CD4-positive, alpha-beta T cell treated with Interleukin-21 for 1 hour (primary cell): ENCODE measurements around the gene PRAMEF18.
"Not testable (repeated sequence)": the region's sequence is repeated elsewhere in the genome, so short reads cannot be mapped to it uniquely, and the experiment has no call there.

Experiments
- DNase-seq: peaks from one replicate; pipeline ENCODE4 v3.0.0-alpha.2; 2020

The PRAMEF18 gene, protein sequence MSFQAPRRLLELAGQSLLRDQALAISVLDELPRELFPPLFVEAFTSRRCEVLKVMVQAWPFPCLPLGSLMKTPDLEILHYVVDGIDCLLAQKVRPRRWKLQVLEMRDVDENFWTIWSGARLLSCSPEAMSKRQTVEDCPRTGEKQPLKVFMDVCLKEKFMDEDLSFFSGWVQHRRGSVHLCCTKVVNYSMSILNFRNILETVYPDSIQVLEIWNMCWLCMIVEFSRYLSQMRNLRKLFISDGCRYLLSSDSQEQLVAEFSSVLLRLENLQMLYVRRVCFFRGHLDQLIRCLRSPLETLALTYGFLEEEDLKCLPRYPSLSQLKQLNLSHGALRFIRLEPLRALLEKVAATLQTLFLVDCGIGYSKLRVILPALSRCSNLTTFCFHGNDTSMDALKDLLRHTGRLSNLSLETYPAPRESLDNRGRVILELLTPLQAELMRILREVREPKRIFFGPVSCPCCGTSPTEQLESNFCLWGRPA

GRCh38 chr1:13225675-13226204, at the start of gene PRAMEF18:
PRAMEF18 (minus strand) TSS chr1:13226154; CDS start chr1:13226106, 48 bp downstream.
- not testable (repeated sequence) for DNase-seq

DNA sequence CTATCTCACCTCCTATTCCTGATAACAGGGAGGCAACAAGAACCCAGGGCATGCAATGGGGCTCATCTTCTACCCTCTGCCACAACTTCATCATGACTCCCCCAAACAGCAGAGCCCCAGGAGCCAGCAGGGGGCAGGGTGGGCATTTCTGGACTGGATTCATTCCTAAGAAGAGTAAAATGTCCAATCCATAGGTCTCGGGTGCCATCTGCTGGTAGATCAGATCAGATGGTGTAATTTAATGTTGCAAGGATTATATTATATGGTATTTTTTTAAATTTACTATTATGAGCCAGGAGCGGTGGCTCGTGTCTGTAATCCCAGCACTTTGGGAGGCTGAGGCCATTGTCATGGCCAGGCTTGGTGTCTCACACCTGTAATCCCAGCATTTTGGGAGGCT, 39.2 kb upstream of the PRAMEF18 start:
- not testable (repeated sequence) for DNase-seq

DNA sequence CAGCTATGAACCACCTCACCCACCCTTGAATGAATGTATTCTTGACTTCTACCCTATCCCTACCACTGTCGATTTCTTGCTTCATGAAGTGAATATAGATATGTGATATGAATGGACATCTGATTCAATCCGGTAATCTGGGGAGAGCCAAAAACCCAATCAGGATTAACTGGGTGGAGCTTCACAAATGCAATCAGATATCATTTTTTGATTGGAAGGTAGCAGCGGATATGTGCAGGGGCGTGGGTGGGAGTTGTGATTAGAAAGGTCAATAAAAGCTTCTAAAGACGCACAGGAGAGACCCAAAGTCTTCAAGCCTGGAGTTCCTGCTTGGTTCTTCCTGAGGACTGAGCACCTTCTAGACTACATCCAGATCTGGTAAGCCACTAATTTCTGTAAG, 27.9 kb upstream of the PRAMEF18 start, which contains the start of gene PRAMEF5:
PRAMEF5 (plus strand) TSS at position 301 of the 400 bp plus-strand sequence. CDS start 5,071 bp downstream, outside the sequence.
- not testable (repeated sequence) for DNase-seq

GRCh38 chr1:13247122-13247521, 21.2 kb upstream of the PRAMEF18 start:
- DNase-seq: not testable (repeated sequence)

DNA sequence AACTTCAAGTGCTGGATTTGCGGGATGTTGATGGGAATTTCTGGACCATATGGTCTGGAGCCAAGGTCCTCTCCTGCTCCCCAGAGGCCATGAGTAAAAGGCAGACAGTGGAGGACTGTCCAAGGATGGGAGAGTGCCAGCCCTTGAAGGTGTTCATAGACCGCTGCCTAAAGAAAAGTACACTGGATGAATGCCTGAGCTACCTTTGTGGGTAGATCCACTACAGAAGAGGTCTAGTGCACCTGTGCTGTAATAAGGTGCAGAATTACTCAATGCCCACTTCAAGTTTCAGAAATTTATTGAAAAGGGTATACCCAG, 20.6 kb upstream of the PRAMEF18 start:
- DNase-seq: not testable (repeated sequence)

- DNase-seq: not testable (repeated sequence)
These were observed 20.0 kb upstream of the PRAMEF18 start for GRCh38 chr1:13245841-13246553.

DNA sequence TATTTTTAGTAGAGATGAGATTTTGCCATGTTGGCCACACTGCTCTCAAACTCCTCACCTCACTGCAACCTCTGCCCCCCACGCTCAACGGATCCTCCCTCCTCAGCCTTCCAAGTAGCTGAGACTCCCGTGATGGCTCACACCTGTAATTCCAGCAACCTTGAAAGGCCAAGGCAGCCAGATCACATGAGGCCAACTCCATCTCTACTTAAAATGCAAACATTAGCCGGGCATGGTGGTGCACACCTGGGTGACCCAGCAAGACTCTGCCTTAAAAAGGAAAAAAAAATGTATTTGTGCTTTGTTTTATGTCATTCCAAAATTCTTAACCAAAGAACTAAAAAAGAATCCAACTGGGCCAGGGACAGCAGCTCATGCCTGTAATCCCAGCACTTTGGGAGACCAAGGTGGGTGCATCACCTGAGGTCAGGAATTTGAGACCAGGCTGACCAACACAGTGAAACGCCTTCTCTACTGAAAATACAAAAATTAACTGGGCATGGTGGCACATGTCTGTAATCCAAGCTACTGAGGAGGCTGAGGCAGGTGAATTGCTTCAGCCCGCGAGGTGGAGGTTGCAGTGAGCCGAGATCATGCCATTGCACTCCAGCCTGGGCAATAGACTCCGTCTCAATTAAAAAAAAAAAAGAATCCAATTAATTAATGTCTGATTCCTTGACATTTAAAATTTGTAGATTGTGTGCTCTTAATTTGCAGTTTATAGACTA, 17.7 kb upstream of the PRAMEF18 start:
- not testable (repeated sequence) for DNase-seq

- not testable (repeated sequence) for DNase-seq
These were observed 13.7 kb upstream of the PRAMEF18 start for GRCh38 chr1:13239633-13240032.

- not testable (repeated sequence) for DNase-seq
These were observed 11.6 kb upstream of the PRAMEF18 start for GRCh38 chr1:13237572-13237971.

- not testable (repeated sequence) for DNase-seq
These were observed 8.1 kb upstream of the PRAMEF18 start for GRCh38 chr1:13234057-13234456.

GRCh38 chr1:13232056-13232455, 6.1 kb upstream of the PRAMEF18 start:
- DNase-seq: not testable (repeated sequence)

- DNase-seq: not testable (repeated sequence)
These were observed 5.3 kb upstream of the PRAMEF18 start for GRCh38 chr1:13231061-13231750.

DNA sequence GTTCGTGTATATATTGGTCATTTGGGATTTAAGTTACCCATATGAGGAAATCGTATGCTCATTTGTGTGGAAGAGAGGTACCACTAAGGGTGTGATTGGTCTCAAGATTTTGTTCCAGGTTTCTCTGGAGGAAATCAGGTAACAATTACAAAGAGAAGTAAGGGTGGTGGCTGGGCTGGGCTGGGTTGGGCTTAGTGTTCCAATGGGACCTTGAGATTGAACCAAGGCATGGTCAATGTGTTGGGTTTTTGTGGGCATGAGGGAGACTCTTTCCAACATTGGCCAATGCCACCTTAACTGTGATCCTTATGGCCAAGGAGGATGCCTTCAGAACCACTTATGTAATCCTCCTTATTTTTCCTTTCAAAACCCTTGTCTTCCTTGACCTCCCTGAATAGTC, 4.6 kb upstream of the PRAMEF18 start:
- DNase-seq: not testable (repeated sequence)

DNA sequence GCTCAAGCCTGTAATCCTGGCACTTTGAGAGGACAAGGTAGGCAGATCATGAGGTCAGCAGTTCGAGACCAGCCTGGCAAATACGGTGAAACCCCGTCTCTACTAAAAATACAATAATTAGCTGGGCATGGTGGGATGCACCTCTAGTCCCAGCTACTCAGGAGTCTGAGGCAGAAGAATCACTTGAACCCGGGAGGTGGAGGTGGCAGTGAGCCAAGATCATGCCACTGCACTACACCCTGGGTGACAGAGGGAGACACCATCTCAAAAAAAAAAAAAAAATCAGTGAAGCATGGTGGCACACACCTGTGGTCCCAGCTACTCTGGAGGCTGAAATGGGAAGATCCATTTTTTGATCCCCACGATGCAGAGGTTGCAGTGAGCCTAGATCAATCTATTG, 4.1 kb upstream of the PRAMEF18 start:
- not testable (repeated sequence) for DNase-seq

- peak; percentile 31 for DNase-seq
These were observed 2.4 kb upstream of the PRAMEF18 start for GRCh38 chr1:13228343-13228781.

DNA sequence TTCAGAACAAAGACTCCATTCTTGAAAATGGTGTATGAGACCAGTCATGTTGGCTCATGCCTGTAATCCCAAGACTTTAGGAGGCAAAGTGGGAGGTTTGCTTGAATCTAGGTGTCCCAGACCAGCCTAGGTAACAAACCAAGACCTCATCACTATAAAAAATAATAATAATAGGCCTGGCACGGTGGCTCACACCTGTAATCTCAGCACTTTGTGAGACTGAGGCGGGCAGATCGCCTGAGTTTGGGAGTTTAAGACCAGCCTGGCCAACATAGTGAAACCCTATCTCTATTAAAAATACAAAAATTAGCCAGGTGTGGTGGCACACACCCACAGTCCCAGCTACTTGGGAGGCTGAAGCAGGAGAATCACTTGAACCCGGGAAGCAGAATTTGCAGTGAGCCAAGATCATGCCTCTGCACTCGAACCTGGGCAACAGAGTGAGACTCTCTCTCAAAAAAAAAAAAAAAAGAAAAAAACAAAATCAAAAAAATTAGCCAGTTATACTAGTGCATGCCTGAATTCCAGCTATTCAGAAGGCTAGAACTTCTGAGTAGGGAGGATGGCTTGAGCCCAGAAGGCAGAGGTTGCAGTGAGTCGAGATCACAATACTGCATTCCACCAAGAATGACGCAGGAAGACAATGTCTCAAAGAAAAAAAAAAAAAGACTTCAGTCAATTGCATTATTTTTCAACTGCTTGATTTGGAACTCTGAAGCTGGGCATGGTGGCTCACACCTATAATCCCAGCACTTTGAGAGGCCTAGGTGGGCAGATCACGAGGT, 1.5 kb upstream of the PRAMEF18 start:
- not testable (repeated sequence) for DNase-seq

DNA sequence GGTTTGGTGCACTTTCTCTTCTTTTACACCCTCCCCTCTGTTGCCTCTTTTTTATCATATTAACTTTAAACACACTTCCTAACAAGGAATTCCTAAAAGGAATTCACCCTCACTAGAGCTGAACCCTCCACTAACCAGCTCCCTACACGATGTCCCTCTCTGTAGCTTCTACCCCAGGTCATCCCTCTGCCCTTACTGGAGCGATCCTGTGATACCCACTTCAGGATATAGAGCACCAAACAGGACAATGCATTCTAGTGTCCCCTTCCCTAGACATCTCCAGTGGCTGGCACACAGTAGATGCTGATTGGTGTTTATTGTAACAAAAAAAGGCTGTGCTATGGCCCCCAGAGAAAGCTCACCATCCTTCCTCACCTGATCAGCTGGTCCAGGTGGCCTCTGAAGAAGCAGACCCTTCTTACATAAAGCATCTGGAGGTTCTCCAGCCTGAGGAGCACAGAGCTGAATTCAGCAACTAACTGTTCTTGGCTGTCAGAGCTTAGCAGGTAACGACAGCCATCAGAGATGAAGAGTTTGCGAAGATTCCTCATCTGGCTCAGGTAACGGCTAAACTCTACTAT, 1.4 kb downstream of the PRAMEF18 start:
- DNase-seq: no peak

GRCh38 chr1:13222788-13223187, 3.2 kb downstream of the PRAMEF18 start:
- not testable (repeated sequence) for DNase-seq

- DNase-seq: not testable (repeated sequence)
These were observed 6.8 kb downstream of the PRAMEF18 start for GRCh38 chr1:13219203-13219602.

GRCh38 chr1:13216619-13217018, 9.3 kb downstream of the PRAMEF18 start:
- DNase-seq: not testable (repeated sequence)

GRCh38 chr1:13208712-13209111, 17.2 kb downstream of the PRAMEF18 start:
- not testable (repeated sequence) for DNase-seq
